GM23338 (cell line): ENCODE results near the gene OLA1.

ENCODE experiments used
- CTCF ChIP-seq, 2 experiments: fragments of 200-600 bp in 1 of 2; sonication (generic) in 1 of 2; conservative IDR thresholded peaks; 2 replicates each; pipeline versions ENCODE4 v1.5.1 to v1.6.1; 2016 to 2017; ENCODE audit warnings: antibody characterized with exemption in 2 of 2, low read depth in 2 of 2, mild to moderate bottlenecking in 2 of 2, moderate library complexity in 1 of 2
- EZH2 ChIP-seq: fragments of 200-600 bp; sonication (generic); IDR thresholded peaks from one replicate; pipeline ENCODE4 v1.8.0; 2017; ENCODE audit warnings: antibody characterized with exemption, mild to moderate bottlenecking, low read depth; ENCODE audit not compliant: unreplicated experiment

- no peak for TF ChIP-seq EZH2
- TF ChIP-seq CTCF (conservative IDR thresholded peaks at IDR 0.05; ENCODE audit: low read depth in 2 of 2), result no peak
These were observed 63.4 kb downstream of the OLA1 start for GRCh38 chr2:174184915-174185314.
